ENCODE measurements around the gene HDDC2. TPM values are rescaled to one million over a fixed set of nuclear protein-coding genes. Genes with fewer than 3 reads are reported as not detected.

The HDDC2 gene
- total RNA-seq, 5 donors from 2014 or later (not counting 1 experiment from before 2014, with no cell fraction given): 32.0 to 48.0 (median 42.1) TPM

GRCh38 chr6:125231574-125232343, 70.0 kb downstream of the HDDC2 start:
- H3K9me3 ChIP-seq: no peaks in the 10 kb centered on the region
- H3K4me3 ChIP-seq (ENCODE audit: control insufficient read depth in 1 of 2, extremely low read depth in 1 of 2, low read length in 1 of 2): no peak overlapping the region
- no peaks in the 10 kb centered on the region for H3K36me3 Mint-ChIP-seq
- H3K27me3 ChIP-seq (replicated peaks in 1 of 2; ENCODE audit: control insufficient read depth in 2 of 2, extremely low read depth in 1 of 2, insufficient read depth in 2 of 2, low read length in 1 of 2): no peaks in the 10 kb centered on the region
- WGBS (ENCODE audit: insufficient coverage): 86% methylated on average over 6 of the region's 7 CpGs
- H3K27ac ChIP-seq (ENCODE audit: low read length): no peak overlapping the region
- peaks cover 0 to 7% of the 10 kb centered on the region in 2 donors for H3K27me3 Mint-ChIP-seq
- H3K27ac Mint-ChIP-seq: no peak overlapping the region
- no peak for DNase-seq
- H3K36me3 ChIP-seq (ENCODE audit: control insufficient read depth in 2 of 2, extremely low read depth in 1 of 2, insufficient read depth in 1 of 2, low read length in 1 of 2): no peaks in the 10 kb centered on the region
- no peaks in the 10 kb centered on the region for H3K4me1 ChIP-seq (ENCODE audit: control insufficient read depth in 1 of 2, extremely low read depth in 1 of 2, insufficient read depth in 2 of 2, low read length in 2 of 2)
- ChIA-PET POLR2A (no interaction called here), CTCF (no interaction called here)
- H3K4me1 Mint-ChIP-seq: peaks cover 0 to 2% (median 0%) of the 10 kb centered on the region in 3 donors
- no peaks in the 10 kb centered on the region for H3K9me3 Mint-ChIP-seq
- ATAC-seq (replicated peaks in 1 of 4): no peak
- no peak overlapping the region for H3K4me3 Mint-ChIP-seq

GRCh38 chr6:125231133-125231532, 70.6 kb downstream of the HDDC2 start:
- peaks cover 0 to 2% (median 0%) of the 10 kb centered on the region in 3 donors for H3K4me1 Mint-ChIP-seq
- POLR2A ChIA-PET: no interaction called here
- no peak for ATAC-seq (replicated peaks in 1 of 4)
- CTCF ChIA-PET: no interaction called here
- H3K4me3 ChIP-seq (ENCODE audit: control insufficient read depth in 1 of 2, extremely low read depth in 1 of 2, low read length in 1 of 2): no peak overlapping the region
- no peaks in the 10 kb centered on the region for H3K9me3 Mint-ChIP-seq
- DNase-seq: no peak
- H3K27me3 Mint-ChIP-seq: peaks cover 0 to 7% of the 10 kb centered on the region in 2 donors
- no peaks in the 10 kb centered on the region for H3K27me3 ChIP-seq (replicated peaks in 1 of 2; ENCODE audit: control insufficient read depth in 2 of 2, extremely low read depth in 1 of 2, insufficient read depth in 2 of 2, low read length in 1 of 2)
- H3K27ac ChIP-seq (ENCODE audit: low read length): no peak overlapping the region
- H3K4me1 ChIP-seq (ENCODE audit: control insufficient read depth in 1 of 2, extremely low read depth in 1 of 2, insufficient read depth in 2 of 2, low read length in 2 of 2): no peaks in the 10 kb centered on the region
- H3K4me3 Mint-ChIP-seq: no peak overlapping the region
- no peaks in the 10 kb centered on the region for H3K36me3 Mint-ChIP-seq
- no CpG with 5 or more reads among the region's 1 CpG for WGBS (ENCODE audit: insufficient coverage)
- no peaks in the 10 kb centered on the region for H3K9me3 ChIP-seq
- H3K27ac Mint-ChIP-seq: no peak overlapping the region
- H3K36me3 ChIP-seq (ENCODE audit: control insufficient read depth in 2 of 2, extremely low read depth in 1 of 2, insufficient read depth in 1 of 2, low read length in 1 of 2): no peaks in the 10 kb centered on the region

- DNase-seq: no peak
- WGBS (ENCODE audit: insufficient coverage): 100% methylated on average over 1 of the region's 3 CpGs
Observed at GRCh38 chr6:125230674-125231073, 71.1 kb downstream of the HDDC2 start.

GRCh38 chr6:125228981-125229479, 72.7 kb downstream of the HDDC2 start:
- Histone ChIP-seq H3K36me3 (ENCODE audit: control insufficient read depth in 2 of 2, extremely low read depth in 1 of 2, insufficient read depth in 1 of 2, low read length in 1 of 2) (no peaks in the 10 kb centered on the region), H3K4me3 (ENCODE audit: control insufficient read depth in 1 of 2, extremely low read depth in 1 of 2, low read length in 1 of 2) (no peak overlapping the region), H3K27me3 (replicated peaks in 1 of 2; ENCODE audit: control insufficient read depth in 2 of 2, extremely low read depth in 1 of 2, insufficient read depth in 2 of 2, low read length in 1 of 2) (no peaks in the 10 kb centered on the region), H3K9me3 (no peaks in the 10 kb centered on the region), H3K4me1 (ENCODE audit: control insufficient read depth in 1 of 2, extremely low read depth in 1 of 2, insufficient read depth in 2 of 2, low read length in 2 of 2) (no peaks in the 10 kb centered on the region), H3K27ac (ENCODE audit: low read length) (no peak overlapping the region)
- H3K4me3 Mint-ChIP-seq: no peak overlapping the region
- whole genome bisulfite sequencing (ENCODE audit: insufficient coverage): 92% methylated on average over 5 of the region's 6 CpGs
- H3K27ac Mint-ChIP-seq: no peak overlapping the region
- peaks cover 0 to 2% (median 0%) of the 10 kb centered on the region in 3 donors for H3K4me1 Mint-ChIP-seq
- no peak for DNase-seq
- H3K27me3 Mint-ChIP-seq: peaks cover 0 to 7% of the 10 kb centered on the region in 2 donors
- ATAC-seq (replicated peaks in 1 of 4): no peak
- ChIA-PET POLR2A (no interaction called here), CTCF (no interaction called here)
- H3K9me3 Mint-ChIP-seq: no peaks in the 10 kb centered on the region
- no peaks in the 10 kb centered on the region for H3K36me3 Mint-ChIP-seq

More at GRCh38 chr6:125230674-125231073, 71.1 kb downstream of the HDDC2 start:
- Mint-ChIP-seq H3K27me3 (peaks cover 0 to 7% of the 10 kb centered on the region in 2 donors), H3K9me3 (no peaks in the 10 kb centered on the region), H3K36me3 (no peaks in the 10 kb centered on the region), H3K27ac (no peak overlapping the region), H3K4me1 (peaks cover 0 to 2% (median 0%) of the 10 kb centered on the region in 3 donors), H3K4me3 (no peak overlapping the region)
- no peak overlapping the region for H3K4me3 ChIP-seq (ENCODE audit: control insufficient read depth in 1 of 2, extremely low read depth in 1 of 2, low read length in 1 of 2)
- no peaks in the 10 kb centered on the region for H3K36me3 ChIP-seq (ENCODE audit: control insufficient read depth in 2 of 2, extremely low read depth in 1 of 2, insufficient read depth in 1 of 2, low read length in 1 of 2)
- H3K4me1 ChIP-seq (ENCODE audit: control insufficient read depth in 1 of 2, extremely low read depth in 1 of 2, insufficient read depth in 2 of 2, low read length in 2 of 2): no peaks in the 10 kb centered on the region
- ChIA-PET CTCF (no interaction called here), POLR2A (no interaction called here)
- no peaks in the 10 kb centered on the region for H3K27me3 ChIP-seq (replicated peaks in 1 of 2; ENCODE audit: control insufficient read depth in 2 of 2, extremely low read depth in 1 of 2, insufficient read depth in 2 of 2, low read length in 1 of 2)
- no peak for ATAC-seq (replicated peaks in 1 of 4)
- H3K9me3 ChIP-seq: no peaks in the 10 kb centered on the region
- H3K27ac ChIP-seq (ENCODE audit: low read length): no peak overlapping the region

- Histone ChIP-seq H3K27ac (ENCODE audit: low read length) (no peak overlapping the region), H3K36me3 (ENCODE audit: control insufficient read depth in 2 of 2, extremely low read depth in 1 of 2, insufficient read depth in 1 of 2, low read length in 1 of 2) (no peaks in the 10 kb centered on the region), H3K4me1 (ENCODE audit: control insufficient read depth in 1 of 2, extremely low read depth in 1 of 2, insufficient read depth in 2 of 2, low read length in 2 of 2) (no peaks in the 10 kb centered on the region), H3K9me3 (no peaks in the 10 kb centered on the region), H3K4me3 (ENCODE audit: control insufficient read depth in 1 of 2, extremely low read depth in 1 of 2, low read length in 1 of 2) (no peak overlapping the region), H3K27me3 (replicated peaks in 1 of 2; ENCODE audit: control insufficient read depth in 2 of 2, extremely low read depth in 1 of 2, insufficient read depth in 2 of 2, low read length in 1 of 2) (no peaks in the 10 kb centered on the region)
- Mint-ChIP-seq H3K9me3 (no peaks in the 10 kb centered on the region), H3K4me1 (no peaks in the 10 kb centered on the region), H3K4me3 (no peak overlapping the region), H3K27ac (no peak overlapping the region), H3K27me3 (peaks cover 0 to 7% of the 10 kb centered on the region in 2 donors), H3K36me3 (no peaks in the 10 kb centered on the region)
- DNase-seq (no peak), ATAC-seq (replicated peaks in 1 of 4) (no peak)
- POLR2A ChIA-PET: no interaction called here
- CTCF ChIA-PET: no interaction called here
- 93% methylated on average over 4 of the region's 6 CpGs for WGBS (ENCODE audit: insufficient coverage)
Observed at GRCh38 chr6:125227244-125227643, 74.5 kb downstream of the HDDC2 start.

Other genes starting within 250 kb of the HDDC2 start
- under 1 TPM in 4 of 5 donors, not detected in 1; 0.20 to 0.89 (median 0.47) TPM for gene TPD52L1, start 148.2 kb downstream of the HDDC2 start, total RNA-seq

Measured in T-cell (primary cell).